Cardiac ventricle fibroblast (primary cell): ENCODE results near the gene HEATR9. TPM values are rescaled to one million over a fixed set of nuclear protein-coding genes. Genes with fewer than 3 reads are reported as not detected.

Source experiments
- total RNA-seq: library from RNA; depleted of rRNA; stranded (reverse); fragments of >200 nt; gene quantifications from 2 replicates; pipeline ENCODE4 v1.2.3, GENCODE V29; 2015

HEATR9 gene
- total RNA-seq: not detected in 2 replicates

GRCh38 chr17:35868737-35869136 lies at the start of gene HEATR9:
HEATR9 (minus strand) TSS chr17:35868891; CDS start chr17:35868742, 149 bp downstream.

GRCh38 chr17:35879773-35880654 lies 11.3 kb upstream of the HEATR9 start, which contains the start of gene CCL5:
CCL5 (minus strand) TSS chr17:35880360.

DNA sequence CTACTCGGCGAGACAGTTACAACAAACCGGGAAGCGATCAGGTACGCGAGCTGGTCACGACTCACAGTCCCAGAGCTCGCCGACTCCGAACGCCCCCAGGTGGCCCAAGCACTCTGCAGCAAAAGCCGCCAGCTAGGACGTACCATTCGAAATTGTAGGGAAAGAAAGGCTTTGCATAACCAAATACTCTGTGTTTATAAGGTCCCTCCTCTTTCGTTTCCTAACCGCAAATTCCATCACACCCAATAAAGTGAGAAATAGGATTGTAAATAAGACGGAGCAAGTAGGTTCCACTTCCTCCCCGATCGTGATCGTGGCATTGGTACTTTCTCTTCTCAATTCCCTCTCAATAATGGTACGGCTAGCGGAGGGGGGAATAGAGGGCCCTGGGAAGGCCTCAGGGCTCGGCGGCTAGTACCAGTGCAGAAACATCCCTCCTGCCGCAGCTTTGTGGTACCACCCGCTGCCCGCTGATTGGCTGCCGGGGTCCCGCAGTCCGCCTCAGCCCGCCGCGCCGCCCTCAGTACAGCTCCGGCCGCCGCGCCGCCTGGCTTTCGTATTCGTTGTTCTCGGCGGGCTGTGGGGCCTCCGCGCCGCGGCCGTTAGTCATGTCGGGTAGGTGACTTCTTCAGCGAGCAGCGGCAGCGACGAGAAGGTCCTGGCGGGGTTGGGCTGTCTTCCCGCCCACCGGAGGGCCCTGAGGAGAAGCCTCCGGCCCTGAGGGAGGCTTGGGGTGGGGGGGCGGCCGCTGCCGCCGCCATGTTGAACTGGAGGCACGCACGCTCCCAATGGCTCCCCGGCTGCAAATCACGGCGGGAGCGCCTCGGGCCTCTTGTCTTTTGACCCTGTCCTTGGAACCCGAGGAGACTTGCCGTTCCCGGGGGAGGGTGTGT lies 59.5 kb downstream of the HEATR9 start, which contains the start of gene TAF15:
Gene TAF15 (plus strand): TSS at position 523 of the 893 bp plus-strand sequence. CDS start 86 bp downstream, at position 609.

Other genes with a start within 250 kb of the HEATR9 start
- 2.4 and 2.6 TPM in 2 replicates for gene RASL10B, start 137.3 kb downstream of the HEATR9 start, total RNA-seq
- 0.44 TPM in 1 of 2 replicates, not detected in the other for gene GAS2L2, start 115.7 kb downstream of the HEATR9 start, total RNA-seq
- not detected in 2 replicates for gene C17orf50, start 108.0 kb downstream of the HEATR9 start, total RNA-seq
- 0.68 and 1.7 TPM in 2 replicates for gene MMP28, start 73.2 kb downstream of the HEATR9 start, total RNA-seq
- 26.6 and 28.9 TPM in 2 replicates for gene TAF15, start 59.4 kb downstream of the HEATR9 start, total RNA-seq
- gene CCL5, start 11.5 kb upstream of the HEATR9 start, total RNA-seq: not detected in 2 replicates
- 1.1 TPM in 1 of 2 replicates, not detected in the other for gene RDM1, start 61.9 kb upstream of the HEATR9 start, total RNA-seq
- not detected in 2 replicates for gene LYZL6, start 74.8 kb upstream of the HEATR9 start, total RNA-seq
- not detected in 2 replicates for gene CCL16, start 112.6 kb upstream of the HEATR9 start, total RNA-seq
- 1.5 and 7.8 TPM in 2 replicates for gene CCL14, start 117.8 kb upstream of the HEATR9 start, total RNA-seq
- gene CCL15, start 132.7 kb upstream of the HEATR9 start, total RNA-seq: not detected in 2 replicates
- gene CCL23, start 149.1 kb upstream of the HEATR9 start, total RNA-seq: not detected in 2 replicates
- gene CCL18, start 195.4 kb upstream of the HEATR9 start, total RNA-seq: not detected in 2 replicates
- gene CCL3, start 221.3 kb upstream of the HEATR9 start, total RNA-seq: not detected in 2 replicates
- gene CCL4, start 234.9 kb upstream of the HEATR9 start, total RNA-seq: not detected in 2 replicates